ENCODE measurements around the gene NKX2-4.

- TF ChIP-seq YEATS2 (CRISPR knock-in tag; IDR thresholded peaks at IDR 0.05; ENCODE audit: borderline replicate concordance) (no peak), FOXA3 (CRISPR knock-in tag; IDR thresholded peaks at IDR 0.05) (no peak), POLR2AphosphoS5 (IDR thresholded peaks at IDR 0.05; ENCODE audit: low read depth, low read length) (no peak)
- TF ChIP-seq, protein P1, sequence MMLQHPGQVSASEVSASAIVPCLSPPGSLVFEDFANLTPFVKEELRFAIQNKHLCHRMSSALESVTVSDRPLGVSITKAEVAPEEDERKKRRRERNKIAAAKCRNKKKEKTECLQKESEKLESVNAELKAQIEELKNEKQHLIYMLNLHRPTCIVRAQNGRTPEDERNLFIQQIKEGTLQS (CRISPR knock-in tag; IDR thresholded peaks at IDR 0.05), result no peak
These were observed 23.9 kb downstream of the NKX2-4 start for GRCh38 chr20:21373436-21373835.

Data from HepG2 (cell line).